HCT116 (cell line): ENCODE measurements around the gene LSMEM2.

ENCODE experiments used
- CTCF ChIP-seq, 3 experiments: fragments of 200-600 bp in 1 of 3; sonication (generic) in 1 of 3; IDR thresholded peaks in 2 of 3; conservative IDR thresholded peaks in 1 of 3; 2 replicates each; pipeline ENCODE4 v1.5.1; 2012 to 2017; ENCODE audit warnings: low read depth in 2 of 3, low read length in 2 of 3, antibody characterized with exemption in 1 of 3, borderline replicate concordance in 1 of 3, control low read depth in 1 of 3, mild to moderate bottlenecking in 1 of 3, mixed read lengths in 1 of 3, mixed run types in 1 of 3, moderate library complexity in 1 of 3; ENCODE audit not compliant: insufficient read depth in 1 of 3
- EGR1 ChIP-seq: IDR thresholded peaks from 2 replicates; pipeline ENCODE4 v1.6.1; 2012; ENCODE audit warnings: low read depth
- EZH2 ChIP-seq: fragments of 200-600 bp; sonication (generic); IDR thresholded peaks from 2 replicates; pipeline ENCODE4 v1.6.1; 2017; ENCODE audit warnings: antibody characterized with exemption, mixed run types
- EZH2phosphoT487 ChIP-seq: fragments of 200-600 bp; IDR thresholded peaks from 2 replicates; pipeline ENCODE4 v1.6.1; 2018; ENCODE audit warnings: antibody characterized with exemption, borderline replicate concordance
- POLR2A ChIP-seq: IDR thresholded peaks from 2 replicates; pipeline ENCODE4 v1.7.0; 2011; ENCODE audit warnings: borderline replicate concordance; ENCODE audit not compliant: insufficient read depth, insufficient read length; ENCODE audit errors: extremely low read depth
- POLR2AphosphoS5 ChIP-seq: IDR thresholded peaks from 2 replicates; pipeline ENCODE4 v1.6.1; 2011; ENCODE audit warnings: mild to moderate bottlenecking, low read depth, low read length, moderate library complexity
- SIN3A ChIP-seq: IDR thresholded peaks from 2 replicates; pipeline ENCODE4 v1.6.1; 2012; ENCODE audit warnings: low read depth
- SP1 ChIP-seq: IDR thresholded peaks from 2 replicates; pipeline ENCODE4 v1.6.1; 2012; ENCODE audit warnings: low read depth

GRCh38 chr3:50272911-50273688 is 5.8 kb upstream of the LSMEM2 start:
- TF ChIP-seq POLR2A (no peak), SIN3A (no peak), CTCF (IDR thresholded peaks at IDR 0.05 in 2 of 3, conservative IDR thresholded peaks at IDR 0.05 in 1 of 3; ENCODE audit: borderline replicate concordance in 1 of 3, insufficient read depth in 1 of 3, low read depth in 2 of 3, low read length in 2 of 3) (peak in 2 of 3 experiments; percentile 93 to 96; a peak in 4 of 6 replicates), EZH2 (no peak), EGR1 (no peak), SP1 (no peak), EZH2phosphoT487 (no peak), POLR2AphosphoS5 (peak; percentile 70)
